Left ventricle myocardium inferior (tissue), 1 donor: ENCODE data around the gene PTGR3. TPM values are rescaled to one million over a fixed set of nuclear protein-coding genes. Genes with fewer than 3 reads are reported as not detected.

Experiments used
- DNase-seq: peaks from one replicate; pipeline ENCODE4 v3.0.0-alpha.2; 2020
- H3K27ac ChIP-seq: fragments of 200-600 bp; replicated peaks from 2 replicates; pipeline ENCODE4 v1.8.0; 2021
- H3K27me3 ChIP-seq: fragments of 200-600 bp; 2 replicates; pipeline ENCODE4 v1.8.0; 2021; ENCODE audit warnings: low read depth
- H3K36me3 ChIP-seq: fragments of 200-600 bp; 2 replicates; pipeline ENCODE4 v1.8.0; 2021
- H3K4me1 ChIP-seq: fragments of 200-600 bp; 2 replicates; pipeline ENCODE4 v1.8.0; 2021
- H3K4me3 ChIP-seq: fragments of 200-600 bp; 2 replicates; pipeline ENCODE4 v1.8.0; 2021; ENCODE audit warnings: mild to moderate bottlenecking, moderate library complexity
- H3K9me3 ChIP-seq: fragments of 200-600 bp; replicated peaks from 2 replicates; pipeline ENCODE4 v1.8.0; 2021
- CTCF ChIP-seq: fragments of 200-600 bp; IDR thresholded peaks from 2 replicates; pipeline ENCODE4 v1.8.0; 2021; ENCODE audit warnings: antibody characterized with exemption, mild to moderate bottlenecking, borderline replicate concordance
- intact Hi-C: fragments of 100-400 bp; cut with micrococcal nuclease; formaldehyde crosslinking; loops from one replicate; pipeline ENCODE4 v1.11.0; 2022
- total RNA-seq: library from RNA; stranded (reverse); fragmentation: NEBNext Ultra II Directional; extraction: Animal tissue kit (Norgen Biotek cat#: 25700); gene quantifications from one replicate; pipeline ENCODE4 v1.2.1, GENCODE V29; 2021
- donor health status: DM: no; HTN: yes; CAD: no; lungs with severe emphysema.

PTGR3 gene
- total RNA-seq, 1 donor from 2014 or later: 77.3 TPM

GRCh38 chr18:75178376-75178775 lies 30.6 kb downstream of the PTGR3 start:
- Histone ChIP-seq H3K4me1 (no peaks in the 10 kb centered on the region), H3K36me3 (no peaks in the 10 kb centered on the region), H3K4me3 (no peak overlapping the region), H3K27ac (no peak overlapping the region), H3K9me3 (no peaks in the 10 kb centered on the region), H3K27me3 (no peaks in the 10 kb centered on the region)
- intact Hi-C loops: no loop called here
- no peak for TF ChIP-seq CTCF
- DNase-seq: no peak

- no peak for TF ChIP-seq CTCF
- no peak overlapping the region for H3K4me3 ChIP-seq
- H3K27me3 ChIP-seq: no peaks in the 10 kb centered on the region
- no peaks in the 10 kb centered on the region for H3K4me1 ChIP-seq
- H3K36me3 ChIP-seq: no peaks in the 10 kb centered on the region
- intact Hi-C loops: no loop called here
- H3K27ac ChIP-seq: no peak overlapping the region
- H3K9me3 ChIP-seq: no peaks in the 10 kb centered on the region
- no peak for DNase-seq
Measured at GRCh38 chr18:75176849-75177248, 32.1 kb downstream of the PTGR3 start.

- DNase-seq: no peak
- no peak for TF ChIP-seq CTCF
- intact Hi-C loops: no loop called here
Measured at GRCh38 chr18:75173738-75174137, 35.2 kb downstream of the PTGR3 start.

GRCh38 chr18:75173125-75173432 lies 35.9 kb downstream of the PTGR3 start:
- H3K4me3 ChIP-seq: no peak overlapping the region
- no peaks in the 10 kb centered on the region for H3K36me3 ChIP-seq
- no peak for DNase-seq
- no peak overlapping the region for H3K27ac ChIP-seq
- peaks cover 18% of the 10 kb centered on the region for H3K4me1 ChIP-seq
- no peaks in the 10 kb centered on the region for H3K27me3 ChIP-seq
- intact Hi-C loops: no loop called here
- no peak for TF ChIP-seq CTCF
- no peaks in the 10 kb centered on the region for H3K9me3 ChIP-seq

More at GRCh38 chr18:75173738-75174137, 35.2 kb downstream of the PTGR3 start:
- Histone ChIP-seq H3K9me3 (no peaks in the 10 kb centered on the region), H3K27ac (no peak overlapping the region), H3K36me3 (no peaks in the 10 kb centered on the region), H3K27me3 (no peaks in the 10 kb centered on the region), H3K4me1 (peaks cover 11% of the 10 kb centered on the region), H3K4me3 (no peak overlapping the region)

GRCh38 chr18:75172299-75173124 lies 36.4 kb downstream of the PTGR3 start:
- no peak for DNase-seq
- Histone ChIP-seq H3K27me3 (no peaks in the 10 kb centered on the region), H3K36me3 (no peaks in the 10 kb centered on the region), H3K4me3 (no peak overlapping the region), H3K27ac (peak overlapping the region; percentile 89), H3K4me1 (peaks cover 24% of the 10 kb centered on the region), H3K9me3 (no peaks in the 10 kb centered on the region)
- intact Hi-C loops: no loop called here
- TF ChIP-seq CTCF: no peak
